Naive thymus-derived CD4-positive, alpha-beta T cell (primary cell): ENCODE measurements around the gene OSCAR. TPM values are rescaled to one million over a fixed set of nuclear protein-coding genes. Genes with fewer than 3 reads are reported as not detected.
A peak's percentile ranks its signal among the peaks of the same experiment; 100 is the strongest.

Experiments
- ATAC-seq: fragments of 150-1000 bp; cut with Tn5 transposase; 2 replicates; pipeline ENCODE4 v1.10.0; 2021; ENCODE audit warnings: mild to moderate bottlenecking, moderate library complexity
- CTCF ChIA-PET: fragments of 350-600 bp; sonication (Branson Sonifier 250); formaldehyde crosslinking; loops from one replicate; lab custom pipeline; 2021; ENCODE audit warnings: antibody characterized with exemption; lab: Charles Lee
- POLR2A ChIA-PET: fragments of 350-600 bp; sonication (Branson Sonifier 250); formaldehyde crosslinking; loops from one replicate; lab custom pipeline; 2021; ENCODE audit warnings: antibody characterized with exemption, inconsistent platforms; lab: Charles Lee
- DNase-seq, 9 donors: peaks; one replicate each; pipeline versions ENCODE4 v3.0.0 to v3.0.0-alpha.2; 2020 to 2022; ENCODE audit warnings: mixed read lengths in 1 of 9
- H3K27ac ChIP-seq: one replicate; pipeline ENCODE4 v1.7.0; 2013; ENCODE audit warnings: mild to moderate bottlenecking, low read depth, low read length, moderate library complexity
- H3K27me3 ChIP-seq, 2 donors: one replicate each; pipeline ENCODE4 v1.7.0; 2013; ENCODE audit warnings: low read length in 2 of 2, mild to moderate bottlenecking in 2 of 2, moderate library complexity in 2 of 2; ENCODE audit not compliant: control insufficient read depth in 2 of 2, insufficient read depth in 2 of 2
- H3K36me3 ChIP-seq, 3 experiments: 1 replicate in 2 of 3; 2 replicates in 1 of 3; pipeline ENCODE4 v1.7.0; 2013; ENCODE audit warnings: low read length in 3 of 3, mild to moderate bottlenecking in 3 of 3, moderate library complexity in 1 of 3; ENCODE audit not compliant: insufficient read depth in 3 of 3, control insufficient read depth in 2 of 3
- H3K4me1 ChIP-seq, 2 donors: one replicate each; pipeline ENCODE4 v1.7.0; 2013; ENCODE audit warnings: low read length in 2 of 2, mild to moderate bottlenecking in 2 of 2, moderate library complexity in 1 of 2; ENCODE audit not compliant: control insufficient read depth in 2 of 2, insufficient read depth in 2 of 2
- H3K4me3 ChIP-seq: 2 replicates; pipeline ENCODE4 v1.7.0; 2013; ENCODE audit warnings: mild to moderate bottlenecking, low read length
- H3K9me3 ChIP-seq, 3 experiments: 1 replicate in 2 of 3; 2 replicates in 1 of 3; pipeline ENCODE4 v1.7.0; 2013; ENCODE audit warnings: low read length in 3 of 3; ENCODE audit not compliant: control insufficient read depth in 2 of 3
- H3K27ac Mint-ChIP-seq, 9 donors: one replicate each; pipeline ENCODE4 v1.8.0; 2020 to 2022; ENCODE audit warnings: mixed read lengths in 9 of 9, mild to moderate bottlenecking in 8 of 9, moderate library complexity in 5 of 9, inconsistent platforms in 2 of 9
- H3K27me3 Mint-ChIP-seq, 5 donors: one replicate each; pipeline ENCODE4 v1.8.0; 2021 to 2022; ENCODE audit warnings: mixed read lengths in 5 of 5, mild to moderate bottlenecking in 1 of 5
- H3K36me3 Mint-ChIP-seq, 5 donors: one replicate each; pipeline ENCODE4 v1.8.0; 2020 to 2022; ENCODE audit warnings: mixed read lengths in 5 of 5, mild to moderate bottlenecking in 3 of 5, inconsistent platforms in 1 of 5
- H3K4me1 Mint-ChIP-seq, 7 donors: one replicate each; pipeline ENCODE4 v1.8.0; 2020 to 2022; ENCODE audit warnings: mixed read lengths in 7 of 7, mild to moderate bottlenecking in 3 of 7, inconsistent platforms in 1 of 7
- H3K4me3 Mint-ChIP-seq, 10 donors: one replicate each; pipeline ENCODE4 v1.8.0; 2020 to 2022; ENCODE audit warnings: mild to moderate bottlenecking in 10 of 10, mixed read lengths in 10 of 10, moderate library complexity in 6 of 10, inconsistent platforms in 2 of 10
- H3K9me3 Mint-ChIP-seq, 11 donors: one replicate each; pipeline ENCODE4 v1.8.0; 2020 to 2022; ENCODE audit warnings: mixed read lengths in 11 of 11, mild to moderate bottlenecking in 4 of 11, inconsistent platforms in 1 of 11, moderate library complexity in 1 of 11
- intact Hi-C, 2 donors: fragments of 100-400 bp; cut with micrococcal nuclease; formaldehyde crosslinking; loops; one replicate each; pipeline ENCODE4 v1.15.1; 2023
- polyA plus RNA-seq, 2 donors: library from polyadenylated mRNA; unstranded; fragments of 300-500 nt; fragmentation: Illumina TruSeq; gene quantifications; one replicate each; pipeline ENCODE4 v1.2.3, GENCODE V29; 2021
- total RNA-seq, 6 experiments: library from RNA in 5 of 6; stranded (reverse) in 5 of 6; gene quantifications; 1 replicate in 5 of 6; 2 replicates in 1 of 6; pipeline ENCODE4 v1.2.3 and lab custom pipeline; 2021 to 2026

Gene OSCAR
- total and polyA plus RNA-seq, 7 experiments from 2014 or later, result 0.13 to 44.6 (median 0.38) TPM; not detected in 1

GRCh38 chr19:54136086-54136863, 35.7 kb upstream of the OSCAR start:
- peaks cover 0 to 1% (median 0%) of the 10 kb centered on the region in 11 donors for H3K9me3 Mint-ChIP-seq
- peaks cover 24 to 51% (median 38%) of the 10 kb centered on the region in 7 donors for H3K4me1 Mint-ChIP-seq
- peaks cover 0 to 6% (median 0%) of the 10 kb centered on the region in 5 donors for H3K36me3 Mint-ChIP-seq
- intact Hi-C loops, result loop anchor here in 1 of 2 donors (10.0 kb wide), 1 partner anchor 329 kb away; the partner anchor contains the start of gene LENG9
- no peaks in the 10 kb centered on the region for H3K27me3 Mint-ChIP-seq
- H3K27ac Mint-ChIP-seq, result peak overlapping the region; percentile 55 to 92 (median 86)
- ATAC-seq (no peak), DNase-seq (peak in 1 of 9 donors; percentile 23)
- no peaks in the 10 kb centered on the region for H3K27me3 ChIP-seq
- no peaks in the 10 kb centered on the region for H3K9me3 ChIP-seq
- peak overlapping the region; percentile 57 for H3K4me3 ChIP-seq
- H3K4me1 ChIP-seq, result peaks cover 19 to 30% of the 10 kb centered on the region in 2 donors
- ChIA-PET CTCF (interaction anchor here (0.8 to 1.9 kb wide), 6 partner anchors 18 to 99 kb away, joined by 3 to 7 read pairs (median 4); partner anchors contain the start of genes LENG1, PRPF31 and TFPT), POLR2A (interaction anchor here (0.8 to 9.6 kb wide), 13 partner anchors 17 to 1503 kb away, joined by 3 to 173 read pairs (median 7); partner anchors contain the start of genes LENG1, LENG8, MBOAT7 and MYADM)
- peak overlapping the region; percentile 50 for H3K27ac ChIP-seq
- H3K4me3 Mint-ChIP-seq, result peak overlapping the region; percentile 87 to 98 (median 90)
- peaks cover 0 to 16% (median 0%) of the 10 kb centered on the region in 3 experiments for H3K36me3 ChIP-seq

- CTCF ChIA-PET, result no interaction called here
- POLR2A ChIA-PET, result interaction anchor here (0.6 to 6.1 kb wide), 2 partner anchors 18 to 734 kb away, joined by 6 to 86 read pairs; partner anchors contain the start of genes PRPF31 and TFPT
Observed at GRCh38 chr19:54133957-54134590, 33.5 kb upstream of the OSCAR start.

DNA sequence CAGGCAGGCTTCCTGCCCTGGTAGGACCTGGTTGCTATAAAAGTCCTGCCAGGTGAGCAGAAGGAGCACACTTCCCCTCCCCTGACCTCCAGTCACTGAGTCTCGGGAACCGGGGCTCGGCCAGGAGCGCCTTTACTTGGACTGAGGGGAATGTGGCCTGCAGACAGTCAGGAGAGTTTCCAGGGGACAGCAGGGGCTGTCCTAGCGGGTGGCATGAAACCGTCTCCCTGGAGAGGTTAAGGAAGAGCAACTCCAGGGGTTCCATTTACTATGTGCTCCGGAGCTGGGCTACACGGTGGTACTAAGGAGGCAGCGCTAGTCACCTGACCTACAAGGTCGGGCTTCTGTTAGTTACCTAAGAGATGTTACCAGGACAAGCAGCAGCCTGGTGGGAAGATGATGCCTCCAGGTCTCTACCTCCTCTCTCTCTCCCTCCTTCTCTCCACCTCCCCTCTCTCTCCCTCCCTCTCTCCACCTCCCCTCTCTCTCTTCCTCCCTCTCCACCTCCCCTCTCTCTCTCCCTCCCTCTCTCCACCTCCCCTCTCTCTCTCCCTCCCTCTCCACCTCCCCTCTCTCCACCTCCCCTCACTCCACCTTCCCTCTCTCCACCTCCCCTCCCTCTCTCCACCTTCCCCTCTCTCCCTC, 32.8 kb upstream of the OSCAR start:
- Mint-ChIP-seq H3K9me3 (peaks cover 0 to 1% (median 0%) of the 10 kb centered on the region in 11 donors), H3K4me1 (peaks cover 11 to 23% (median 16%) of the 10 kb centered on the region in 7 donors), H3K27ac (no peak overlapping the region), H3K36me3 (peaks cover 0 to 9% (median 0%) of the 10 kb centered on the region in 5 donors), H3K27me3 (no peaks in the 10 kb centered on the region), H3K4me3 (no peak overlapping the region)
- Histone ChIP-seq H3K27me3 (no peaks in the 10 kb centered on the region), H3K4me1 (peaks cover 8 to 9% of the 10 kb centered on the region in 2 donors), H3K27ac (no peak overlapping the region), H3K36me3 (peaks cover 0 to 35% (median 3%) of the 10 kb centered on the region in 3 experiments), H3K4me3 (no peak overlapping the region), H3K9me3 (no peaks in the 10 kb centered on the region)
- intact Hi-C loops, result loop anchor here in 1 of 2 donors (10.0 kb wide), 1 partner anchor 331 kb away; the partner anchor contains the start of gene LENG9
- ATAC-seq (no peak), DNase-seq (peak in 2 of 9 donors; percentile 46 to 51)
- ChIA-PET CTCF (no interaction called here), POLR2A (interaction anchor here (0.6 to 6.1 kb wide), 2 partner anchors 17 to 19 kb away, joined by 3 to 86 read pairs; partner anchors contain the start of genes PRPF31 and TFPT)

More at GRCh38 chr19:54133957-54134590, 33.5 kb upstream of the OSCAR start:
- H3K4me1 Mint-ChIP-seq, result peaks cover 18 to 29% (median 21%) of the 10 kb centered on the region in 7 donors
- DNase-seq (no peak), ATAC-seq (no peak)
- peak overlapping the region in 4 of 9 donors; percentile 49 to 80 (median 68) for H3K27ac Mint-ChIP-seq
- Histone ChIP-seq H3K27ac (no peak overlapping the region), H3K4me1 (peaks cover 14 to 16% of the 10 kb centered on the region in 2 donors), H3K36me3 (peaks cover 0 to 29% (median 3%) of the 10 kb centered on the region in 3 experiments), H3K9me3 (no peaks in the 10 kb centered on the region), H3K27me3 (no peaks in the 10 kb centered on the region), H3K4me3 (no peak overlapping the region)
- H3K36me3 Mint-ChIP-seq, result peaks cover 0 to 9% (median 0%) of the 10 kb centered on the region in 5 donors
- intact Hi-C loops, result loop anchor here in 1 of 2 donors (10.0 kb wide), 1 partner anchor 331 kb away; the partner anchor contains the start of gene LENG9
- no peaks in the 10 kb centered on the region for H3K27me3 Mint-ChIP-seq
- H3K4me3 Mint-ChIP-seq, result peak overlapping the region in 1 of 10 donors; percentile 24
- peaks cover 0 to 1% (median 0%) of the 10 kb centered on the region in 11 donors for H3K9me3 Mint-ChIP-seq

- H3K27ac Mint-ChIP-seq, result no peak overlapping the region
- no peak for DNase-seq
- no peak for ATAC-seq
- no peaks in the 10 kb centered on the region for H3K27me3 ChIP-seq
- intact Hi-C loops, result no loop called here
- peaks cover 0 to 5% (median 5%) of the 10 kb centered on the region in 7 donors for H3K4me1 Mint-ChIP-seq
- no peaks in the 10 kb centered on the region for H3K9me3 Mint-ChIP-seq
- no peak overlapping the region for H3K4me3 Mint-ChIP-seq
- no peak overlapping the region for H3K27ac ChIP-seq
- peaks cover 0 to 4% of the 10 kb centered on the region in 2 donors for H3K4me1 ChIP-seq
- H3K36me3 ChIP-seq, result peaks cover 3 to 70% (median 14%) of the 10 kb centered on the region in 3 experiments
- H3K9me3 ChIP-seq, result no peaks in the 10 kb centered on the region
- no peaks in the 10 kb centered on the region for H3K27me3 Mint-ChIP-seq
- CTCF ChIA-PET, result no interaction called here
- peaks cover 4 to 25% (median 8%) of the 10 kb centered on the region in 5 donors for H3K36me3 Mint-ChIP-seq
- POLR2A ChIA-PET, result no interaction called here
- H3K4me3 ChIP-seq, result no peak overlapping the region
Observed at GRCh38 chr19:54129617-54129996, 29.0 kb upstream of the OSCAR start.

- Histone ChIP-seq H3K4me1 (peaks cover 0 to 4% of the 10 kb centered on the region in 2 donors), H3K4me3 (no peak overlapping the region), H3K9me3 (no peaks in the 10 kb centered on the region), H3K27ac (no peak overlapping the region), H3K27me3 (no peaks in the 10 kb centered on the region), H3K36me3 (peaks cover 6 to 76% (median 19%) of the 10 kb centered on the region in 3 experiments)
- CTCF ChIA-PET, result no interaction called here
- intact Hi-C loops, result no loop called here
- DNase-seq (no peak), ATAC-seq (no peak)
- Mint-ChIP-seq H3K4me3 (no peak overlapping the region), H3K27ac (no peak overlapping the region), H3K9me3 (no peaks in the 10 kb centered on the region), H3K27me3 (no peaks in the 10 kb centered on the region), H3K36me3 (peaks cover 2 to 25% (median 8%) of the 10 kb centered on the region in 5 donors), H3K4me1 (peaks cover 0 to 2% (median 0%) of the 10 kb centered on the region in 7 donors)
- POLR2A ChIA-PET, result no interaction called here
Observed at GRCh38 chr19:54128796-54129616, 28.4 kb upstream of the OSCAR start.
